K562 treated with DMSO at 1 percent for 12 hours (cell line): Measurements from ENCODE around the gene ALKBH7. TPM values are rescaled to one million over a fixed set of nuclear protein-coding genes. Genes with fewer than 3 reads are reported as not detected.

Experiments
- total RNA-seq: library from RNA; unstranded; fragments of 300-600 nt; gene quantifications from 2 replicates; pipeline ENCODE4 v1.2.3, GENCODE V29; 2022; ENCODE audit not compliant: insufficient read depth

ALKBH7 gene
- total RNA-seq = 104 and 151 TPM in 2 replicates

GRCh38 chr19:6372594-6373095 is at the start of gene ALKBH7:
Gene ALKBH7, plus strand, starts transcription at chr19:6372794. Its CDS starts 27 bp downstream, at chr19:6372821.

GRCh38 chr19:6333439-6333838 is 39.2 kb upstream of the ALKBH7 start, which contains the start of gene ACER1:
Gene ACER1, minus strand, starts transcription at chr19:6333612. Its CDS starts 61 bp downstream, at chr19:6333551.

GRCh38 chr19:6375411-6376010 is 2.9 kb downstream of the ALKBH7 start, which contains the start of gene PSPN:
Gene PSPN, minus strand, starts transcription at chr19:6375933. Its CDS starts 84 bp downstream, at chr19:6375849.

GRCh38 chr19:6393074-6393982 is 20.7 kb downstream of the ALKBH7 start, which contains the start of gene GTF2F1:
Gene GTF2F1, minus strand, starts transcription at chr19:6393164. Its CDS starts 169 bp downstream, at chr19:6392995.

GRCh38 chr19:6424195-6424938 is 51.8 kb downstream of the ALKBH7 start, which contains the start of gene KHSRP:
Gene KHSRP, minus strand, starts transcription at chr19:6424811. Its CDS starts 110 bp downstream, at chr19:6424701.

Other genes with a start within 250 kb of the ALKBH7 start
- gene ACSBG2, start 237.1 kb upstream of the ALKBH7 start, total RNA-seq = not detected in 2 replicates
- 29.9 and 56.8 TPM in 2 replicates for gene MLLT1, start 92.8 kb upstream of the ALKBH7 start, total RNA-seq
- gene ACER1, start 39.2 kb upstream of the ALKBH7 start, total RNA-seq = not detected in 2 replicates
- 96.4 and 138 TPM in 2 replicates for gene CLPP, start 11.3 kb upstream of the ALKBH7 start, total RNA-seq
- 3.5 and 3.9 TPM in 2 replicates for gene PSPN, start 3.1 kb downstream of the ALKBH7 start, total RNA-seq
- 73.1 and 81.2 TPM in 2 replicates for gene GTF2F1, start 20.4 kb downstream of the ALKBH7 start, total RNA-seq
- 243 and 502 TPM in 2 replicates for gene KHSRP, start 52.0 kb downstream of the ALKBH7 start, total RNA-seq
- 1.5 and 2.0 TPM in 2 replicates for gene SLC25A41, start 61.0 kb downstream of the ALKBH7 start, total RNA-seq
- gene SLC25A23, start 87.0 kb downstream of the ALKBH7 start, total RNA-seq = 28.6 and 71.9 TPM in 2 replicates
- not detected in 2 replicates for gene CRB3, start 91.5 kb downstream of the ALKBH7 start, total RNA-seq
- gene DENND1C, start 109.0 kb downstream of the ALKBH7 start, total RNA-seq = 1.5 and 2.3 TPM in 2 replicates
- gene TUBB4A, start 129.5 kb downstream of the ALKBH7 start, total RNA-seq = 5.8 and 6.0 TPM in 2 replicates
- gene TNFSF9, start 158.2 kb downstream of the ALKBH7 start, total RNA-seq = 35.3 and 42.9 TPM in 2 replicates
- 4.8 and 5.3 TPM in 2 replicates for gene CD70, start 218.4 kb downstream of the ALKBH7 start, total RNA-seq